Activated T-cell treated with anti-CD3 and anti-CD28 coated beads, Interleukin-2, amount 50 U/mL, for 24 hours (primary cell): ENCODE measurements around the gene DPH2.

ENCODE experiments used
- DNase-seq: peaks from one replicate; pipeline ENCODE4 v3.0.0-alpha.2; 2020
- H3K27ac Mint-ChIP-seq: 2 replicates; pipeline ENCODE4 v1.8.0; 2020; ENCODE audit warnings: mild to moderate bottlenecking, mixed read lengths
- H3K27me3 Mint-ChIP-seq: 2 replicates; pipeline ENCODE4 v1.8.0; 2020; ENCODE audit warnings: mixed read lengths
- H3K36me3 Mint-ChIP-seq: 2 replicates; pipeline ENCODE4 v1.8.0; 2020; ENCODE audit warnings: low read depth, mixed read lengths
- H3K4me1 Mint-ChIP-seq: 2 replicates; pipeline ENCODE4 v1.8.0; 2020; ENCODE audit warnings: low read depth, mixed read lengths
- H3K4me3 Mint-ChIP-seq: 2 replicates; pipeline ENCODE4 v1.8.0; 2020; ENCODE audit warnings: mild to moderate bottlenecking, moderate library complexity, mixed read lengths
- H3K9me3 Mint-ChIP-seq: 2 replicates; pipeline ENCODE4 v1.8.0; 2020; ENCODE audit warnings: mixed read lengths

DPH2 gene

GRCh38 chr1:43952731-43953346, 17.0 kb upstream of the DPH2 start:
- Mint-ChIP-seq H3K4me1 (peaks cover 31% of the 10 kb centered on the region), H3K27ac (no peak overlapping the region), H3K9me3 (no peaks in the 10 kb centered on the region), H3K36me3 (peaks cover 48% of the 10 kb centered on the region), H3K4me3 (no peak overlapping the region), H3K27me3 (no peaks in the 10 kb centered on the region)
- DNase-seq, result no peak

DNA sequence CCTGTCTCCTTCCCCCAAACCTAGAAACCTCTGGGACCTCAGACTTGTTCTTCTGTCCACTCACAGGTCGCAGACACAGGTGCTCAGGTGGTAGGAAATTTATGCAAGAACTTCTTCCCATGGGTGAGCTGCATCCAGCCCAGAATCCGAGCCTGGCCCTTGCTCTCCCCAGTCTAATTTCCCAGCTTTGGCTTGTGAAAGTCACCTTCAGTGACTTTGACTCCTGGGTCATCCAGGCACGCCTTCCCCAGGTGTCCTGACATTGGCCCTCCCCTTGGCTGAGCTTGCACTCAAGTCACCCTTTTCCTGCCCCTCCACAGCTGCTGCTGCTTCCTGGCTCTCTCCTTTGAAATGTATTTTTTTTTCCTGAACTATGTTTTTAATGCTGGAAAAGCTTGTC, 16.4 kb upstream of the DPH2 start:
- Mint-ChIP-seq H3K36me3 (peaks cover 53% of the 10 kb centered on the region), H3K4me3 (no peak overlapping the region)
- DNase-seq, result no peak

DNA sequence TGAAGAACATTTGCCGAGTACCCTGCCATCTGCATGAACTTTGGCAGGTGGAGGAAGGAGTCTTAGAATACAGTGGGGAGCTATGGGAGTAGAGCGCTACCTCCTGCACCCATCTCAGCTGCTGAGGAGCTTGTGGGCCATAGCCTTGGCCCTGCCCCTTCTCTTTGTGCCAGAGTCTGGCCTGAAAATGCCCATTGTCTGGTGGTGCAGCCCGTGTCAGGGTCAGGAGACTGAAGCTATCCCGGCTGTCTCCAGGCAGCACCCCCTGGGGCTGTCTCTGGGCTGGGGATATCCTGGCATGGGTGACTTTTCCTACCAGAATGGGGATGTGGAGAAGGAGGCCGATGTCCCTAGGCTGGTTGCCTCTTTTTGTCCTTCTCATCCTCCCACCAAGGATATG, 15.8 kb upstream of the DPH2 start:
- no peaks in the 10 kb centered on the region for H3K27me3 Mint-ChIP-seq
- no peak for DNase-seq
- no peak overlapping the region for H3K4me3 Mint-ChIP-seq
- H3K4me1 Mint-ChIP-seq, result peaks cover 20% of the 10 kb centered on the region
- no peak overlapping the region for H3K27ac Mint-ChIP-seq
- peaks cover 58% of the 10 kb centered on the region for H3K36me3 Mint-ChIP-seq
- H3K9me3 Mint-ChIP-seq, result no peaks in the 10 kb centered on the region

More for the DNA sequence above, 16.4 kb upstream of the DPH2 start:
- Mint-ChIP-seq H3K4me1 (peaks cover 26% of the 10 kb centered on the region), H3K9me3 (no peaks in the 10 kb centered on the region), H3K27me3 (no peaks in the 10 kb centered on the region), H3K27ac (no peak overlapping the region)

DNA sequence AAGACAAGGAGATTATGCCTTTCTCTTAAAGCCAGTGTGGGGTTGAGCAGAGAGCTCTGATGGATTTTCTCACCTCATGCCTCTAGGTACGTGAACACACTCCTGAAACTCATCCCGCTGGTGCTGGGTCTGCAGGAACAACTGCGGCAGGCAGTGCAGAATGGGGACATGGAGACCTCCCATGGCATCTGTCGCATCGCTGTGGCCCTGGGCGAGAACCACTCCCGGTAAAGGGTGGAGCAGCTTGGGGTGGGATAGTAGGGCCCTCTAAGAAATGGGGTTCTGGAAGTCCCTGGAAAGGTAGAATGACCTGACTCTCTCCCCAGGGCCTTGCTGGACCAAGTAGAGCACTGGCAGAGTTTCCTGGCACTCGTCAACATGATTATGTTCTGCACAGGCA, 13.6 kb upstream of the DPH2 start:
- Mint-ChIP-seq H3K27ac (no peak overlapping the region), H3K9me3 (no peaks in the 10 kb centered on the region), H3K27me3 (no peaks in the 10 kb centered on the region), H3K36me3 (peaks cover 46% of the 10 kb centered on the region), H3K4me3 (no peak overlapping the region), H3K4me1 (peaks cover 4% of the 10 kb centered on the region)
- DNase-seq, result no peak

GRCh38 chr1:43957407-43958040, 12.3 kb upstream of the DPH2 start:
- Mint-ChIP-seq H3K4me3 (no peak overlapping the region), H3K4me1 (no peaks in the 10 kb centered on the region), H3K9me3 (no peaks in the 10 kb centered on the region), H3K36me3 (peaks cover 52% of the 10 kb centered on the region), H3K27ac (no peak overlapping the region), H3K27me3 (no peaks in the 10 kb centered on the region)
- no peak for DNase-seq

DNA sequence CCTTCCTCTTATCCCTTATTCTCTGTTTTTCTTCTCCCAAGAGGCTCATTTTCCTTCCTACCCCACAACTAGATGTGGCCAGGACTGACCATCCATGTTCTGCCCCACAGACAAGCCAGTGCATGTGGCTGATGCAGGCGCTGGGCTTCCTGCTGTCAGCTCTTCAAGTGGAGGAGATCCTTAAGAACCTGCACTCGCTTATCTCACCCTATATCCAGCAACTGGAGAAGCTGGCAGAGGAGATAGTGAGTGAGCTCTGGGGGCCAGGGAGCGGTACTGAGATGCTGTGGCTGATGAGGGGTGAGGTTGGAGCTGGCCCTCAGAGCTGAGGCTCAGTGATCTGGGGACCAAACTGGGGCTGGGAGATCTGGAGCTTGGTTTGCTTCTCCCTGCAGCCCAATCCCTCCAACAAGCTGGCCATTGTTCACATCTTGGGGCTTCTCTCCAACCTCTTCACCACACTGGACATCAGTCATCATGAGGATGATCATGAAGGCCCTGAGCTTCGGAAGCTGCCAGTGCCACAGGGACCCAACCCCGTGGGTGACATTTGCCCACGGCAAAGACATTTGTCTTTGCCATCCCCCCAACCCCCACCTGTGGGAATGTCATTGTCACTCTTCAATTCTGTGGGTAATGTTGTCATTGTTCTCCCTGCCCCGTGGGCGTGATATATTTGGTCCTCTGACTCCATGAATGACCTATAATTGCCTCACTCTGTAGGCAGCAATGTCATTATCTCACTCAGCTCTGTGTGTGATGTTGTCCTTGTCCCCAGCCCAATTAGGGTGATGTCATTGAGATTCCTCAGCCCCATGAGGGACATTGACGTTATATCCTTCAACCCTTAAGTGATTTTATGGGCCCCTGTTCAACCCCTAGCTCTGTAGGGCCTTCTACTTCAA, 11.2 kb upstream of the DPH2 start:
- no peak for DNase-seq
- peaks cover 57% of the 10 kb centered on the region for H3K36me3 Mint-ChIP-seq
- no peak overlapping the region for H3K27ac Mint-ChIP-seq
- H3K27me3 Mint-ChIP-seq, result no peaks in the 10 kb centered on the region
- no peaks in the 10 kb centered on the region for H3K4me1 Mint-ChIP-seq
- H3K4me3 Mint-ChIP-seq, result no peak overlapping the region
- no peaks in the 10 kb centered on the region for H3K9me3 Mint-ChIP-seq

- H3K4me1 Mint-ChIP-seq, result no peaks in the 10 kb centered on the region
- DNase-seq, result no peak
- H3K27me3 Mint-ChIP-seq, result no peaks in the 10 kb centered on the region
- no peak overlapping the region for H3K27ac Mint-ChIP-seq
- no peak overlapping the region for H3K4me3 Mint-ChIP-seq
- peaks cover 57% of the 10 kb centered on the region for H3K36me3 Mint-ChIP-seq
- no peaks in the 10 kb centered on the region for H3K9me3 Mint-ChIP-seq
Observed at GRCh38 chr1:43960798-43961197, 9.0 kb upstream of the DPH2 start.

DNA sequence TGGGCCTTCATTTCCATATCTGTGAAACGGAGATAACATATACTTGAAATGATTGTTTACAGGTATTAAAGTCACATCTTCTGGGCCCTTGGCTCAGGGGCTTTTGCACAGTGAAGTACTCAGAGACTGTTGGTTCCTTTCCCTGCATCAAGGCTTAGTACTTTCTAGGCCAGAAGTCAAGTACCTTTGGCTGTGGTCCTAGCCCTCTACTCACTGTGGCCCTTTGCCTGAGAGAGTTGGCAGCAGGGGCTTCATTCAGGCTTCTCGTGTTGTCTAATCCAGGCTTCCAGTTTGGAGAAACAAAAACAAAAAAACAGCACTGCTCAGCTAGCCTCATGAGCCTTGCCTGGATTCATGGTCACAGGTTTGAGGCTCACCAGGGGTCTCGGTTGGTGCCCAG, 8.1 kb upstream of the DPH2 start:
- H3K27me3 Mint-ChIP-seq, result no peaks in the 10 kb centered on the region
- H3K27ac Mint-ChIP-seq, result no peak overlapping the region
- H3K9me3 Mint-ChIP-seq, result no peaks in the 10 kb centered on the region
- H3K4me3 Mint-ChIP-seq, result no peak overlapping the region
- DNase-seq, result no peak
- H3K36me3 Mint-ChIP-seq, result peaks cover 53% of the 10 kb centered on the region
- H3K4me1 Mint-ChIP-seq, result no peaks in the 10 kb centered on the region

GRCh38 chr1:43962324-43962723, 7.5 kb upstream of the DPH2 start:
- no peak for DNase-seq
- H3K27me3 Mint-ChIP-seq, result no peaks in the 10 kb centered on the region
- H3K4me1 Mint-ChIP-seq, result no peaks in the 10 kb centered on the region
- H3K27ac Mint-ChIP-seq, result no peak overlapping the region
- peaks cover 53% of the 10 kb centered on the region for H3K36me3 Mint-ChIP-seq
- no peaks in the 10 kb centered on the region for H3K9me3 Mint-ChIP-seq
- no peak overlapping the region for H3K4me3 Mint-ChIP-seq

DNA sequence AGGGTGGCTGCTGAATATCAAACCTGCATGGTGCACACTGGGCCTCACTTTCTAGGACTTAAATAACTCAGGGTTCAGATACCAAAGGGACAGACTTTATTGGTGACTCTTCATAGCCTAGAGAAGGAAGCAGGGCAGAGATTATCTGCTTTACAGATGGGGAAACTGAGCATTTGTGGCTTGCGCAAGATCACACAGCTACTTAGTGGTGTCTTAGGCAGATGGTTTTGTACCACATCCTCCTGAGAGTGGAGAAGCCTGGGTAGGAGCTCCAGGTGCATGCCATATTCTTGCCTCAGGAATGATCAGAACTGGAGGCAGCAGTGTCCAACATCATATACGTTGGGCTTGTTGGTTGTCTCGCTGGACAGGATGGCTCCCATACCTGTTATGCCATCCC, 6.8 kb upstream of the DPH2 start:
- peaks cover 53% of the 10 kb centered on the region for H3K36me3 Mint-ChIP-seq
- no peaks in the 10 kb centered on the region for H3K9me3 Mint-ChIP-seq
- no peaks in the 10 kb centered on the region for H3K4me1 Mint-ChIP-seq
- no peak for DNase-seq
- no peak overlapping the region for H3K27ac Mint-ChIP-seq
- no peak overlapping the region for H3K4me3 Mint-ChIP-seq
- no peaks in the 10 kb centered on the region for H3K27me3 Mint-ChIP-seq

GRCh38 chr1:43963890-43964289, 5.9 kb upstream of the DPH2 start:
- no peak overlapping the region for H3K27ac Mint-ChIP-seq
- no peaks in the 10 kb centered on the region for H3K4me1 Mint-ChIP-seq
- no peak for DNase-seq
- no peaks in the 10 kb centered on the region for H3K9me3 Mint-ChIP-seq
- H3K4me3 Mint-ChIP-seq, result no peak overlapping the region
- H3K36me3 Mint-ChIP-seq, result peaks cover 45% of the 10 kb centered on the region
- H3K27me3 Mint-ChIP-seq, result no peaks in the 10 kb centered on the region

GRCh38 chr1:43965316-43965715, 4.5 kb upstream of the DPH2 start:
- Mint-ChIP-seq H3K27ac (no peak overlapping the region), H3K4me3 (no peak overlapping the region), H3K27me3 (no peaks in the 10 kb centered on the region), H3K9me3 (no peaks in the 10 kb centered on the region), H3K36me3 (peaks cover 43% of the 10 kb centered on the region), H3K4me1 (peaks cover 5% of the 10 kb centered on the region)
- no peak for DNase-seq

GRCh38 chr1:43968348-43968948, 1.4 kb upstream of the DPH2 start:
- Mint-ChIP-seq H3K36me3 (peaks cover 55% of the 10 kb centered on the region), H3K4me1 (peaks cover 25% of the 10 kb centered on the region), H3K9me3 (no peaks in the 10 kb centered on the region), H3K27ac (no peak overlapping the region), H3K27me3 (no peaks in the 10 kb centered on the region), H3K4me3 (no peak overlapping the region)
- DNase-seq, result no peak

DNA sequence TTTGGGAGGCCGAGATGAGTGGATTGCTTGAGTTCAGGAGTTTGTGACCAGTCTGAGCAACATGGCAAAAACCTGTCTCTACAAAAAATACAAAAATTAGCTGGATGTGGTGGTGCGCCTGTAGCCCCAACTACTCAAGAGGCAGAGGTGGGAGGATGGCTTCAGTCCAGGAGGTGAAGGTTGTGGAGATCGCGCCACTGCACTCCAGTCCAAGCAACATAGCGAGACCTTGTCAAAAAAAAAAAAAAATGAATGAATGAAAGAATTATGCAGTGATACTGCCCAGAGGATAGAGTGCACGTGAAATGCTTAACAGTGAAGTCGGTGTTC, 429 bp upstream of the DPH2 start:
- Mint-ChIP-seq H3K27ac (peak overlapping the region; percentile 51), H3K27me3 (no peaks in the 10 kb centered on the region), H3K4me3 (peak overlapping the region; percentile 99), H3K36me3 (peaks cover 64% of the 10 kb centered on the region), H3K4me1 (peaks cover 35% of the 10 kb centered on the region), H3K9me3 (no peaks in the 10 kb centered on the region)
- DNase-seq, result no peak

DNA sequence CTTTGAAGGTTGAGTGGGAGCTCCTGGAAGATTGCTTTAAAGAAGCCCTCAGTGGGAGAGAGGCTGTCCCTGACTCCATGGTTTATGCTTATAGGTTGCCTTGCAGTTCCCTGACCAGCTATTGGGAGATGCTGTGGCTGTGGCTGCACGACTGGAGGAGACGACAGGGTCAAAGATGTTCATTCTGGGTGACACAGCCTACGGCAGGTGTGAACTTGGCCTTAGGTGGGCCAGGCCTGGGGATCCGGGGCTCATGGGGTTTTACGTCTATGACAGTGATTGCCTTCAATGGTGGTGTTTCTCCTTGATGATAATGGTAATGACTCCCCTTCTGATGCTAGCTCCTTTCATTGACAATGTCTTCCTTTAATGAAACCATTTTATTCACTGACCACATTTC, 692 bp downstream of the DPH2 start:
- Mint-ChIP-seq H3K27ac (peak overlapping the region; percentile 97), H3K27me3 (no peaks in the 10 kb centered on the region), H3K9me3 (no peaks in the 10 kb centered on the region), H3K4me1 (peaks cover 35% of the 10 kb centered on the region), H3K36me3 (peaks cover 68% of the 10 kb centered on the region), H3K4me3 (peak overlapping the region; percentile 99)
- DNase-seq, result no peak
